Brain microvascular endothelial cell (primary cell): Measurements from ENCODE around the gene HDAC9.

Experiments
- DNase-seq: peaks from one replicate; pipeline ENCODE4 v3.0.0-alpha.2; 2020
- H3K27ac ChIP-seq: fragments of 250-450 bp; sonication (Bioruptor Pico); 2 replicates; pipeline ENCODE4 v1.5.1; 2020; ENCODE audit warnings: mild to moderate bottlenecking, moderate library complexity
- H3K27me3 ChIP-seq: fragments of 250-450 bp; sonication (Bioruptor Pico); replicated peaks from 2 replicates; pipeline ENCODE4 v1.5.1; 2020; ENCODE audit warnings: mild to moderate bottlenecking
- H3K36me3 ChIP-seq: fragments of 250-450 bp; sonication (Bioruptor Pico); replicated peaks from 2 replicates; pipeline ENCODE4 v1.5.1; 2020; ENCODE audit warnings: mild to moderate bottlenecking
- H3K4me3 ChIP-seq: 2 replicates; pipeline ENCODE4 v1.5.1; 2011; ENCODE audit warnings: low read depth, mild to moderate bottlenecking, control low read depth, low read length, moderate library complexity
- CTCF ChIP-seq: IDR thresholded peaks from 2 replicates; pipeline ENCODE4 v1.5.1; 2011; ENCODE audit warnings: low read depth, mild to moderate bottlenecking, moderate library complexity, low read length, control low read depth, inconsistent platforms; ENCODE audit errors: missing control alignments
- in situ Hi-C: cut with HindIII; loops from 2 replicates; pipeline ENCODE4 v1.10.0; 2017; ENCODE audit warnings: low sequenced_read_pairs, low pct_ligation_motif_present

The HDAC9 gene

GRCh38 chr7:18468795-18469194 lies 26.8 kb upstream of the HDAC9 start:
- no peak overlapping the region for H3K27ac ChIP-seq
- DNase-seq, result no peak
- H3K27me3 ChIP-seq, result no peaks in the 10 kb centered on the region
- TF ChIP-seq CTCF, result no peak
- H3K36me3 ChIP-seq, result no peaks in the 10 kb centered on the region
- H3K4me3 ChIP-seq, result no peak overlapping the region
- in situ Hi-C loops, result no loop called here

GRCh38 chr7:18469316-18469715 lies 26.2 kb upstream of the HDAC9 start:
- Histone ChIP-seq H3K27me3 (no peaks in the 10 kb centered on the region), H3K4me3 (no peak overlapping the region), H3K36me3 (no peaks in the 10 kb centered on the region), H3K27ac (no peak overlapping the region)
- in situ Hi-C loops, result no loop called here
- TF ChIP-seq CTCF, result no peak
- no peak for DNase-seq

GRCh38 chr7:18471476-18472160 lies 23.9 kb upstream of the HDAC9 start:
- Histone ChIP-seq H3K27ac (no peak overlapping the region), H3K27me3 (no peaks in the 10 kb centered on the region), H3K4me3 (no peak overlapping the region), H3K36me3 (no peaks in the 10 kb centered on the region)
- in situ Hi-C loops, result no loop called here
- no peak for TF ChIP-seq CTCF
- DNase-seq, result no peak

- in situ Hi-C loops, result no loop called here
- no peak overlapping the region for H3K4me3 ChIP-seq
- no peak for DNase-seq
- no peak for TF ChIP-seq CTCF
- H3K27me3 ChIP-seq, result no peaks in the 10 kb centered on the region
- H3K36me3 ChIP-seq, result no peaks in the 10 kb centered on the region
- no peak overlapping the region for H3K27ac ChIP-seq
These were observed 23.4 kb upstream of the HDAC9 start for GRCh38 chr7:18472161-18472483.

GRCh38 chr7:18473119-18473518 lies 22.4 kb upstream of the HDAC9 start:
- DNase-seq, result no peak
- no peak overlapping the region for H3K4me3 ChIP-seq
- in situ Hi-C loops, result no loop called here
- no peaks in the 10 kb centered on the region for H3K27me3 ChIP-seq
- TF ChIP-seq CTCF, result no peak
- H3K36me3 ChIP-seq, result no peaks in the 10 kb centered on the region
- H3K27ac ChIP-seq, result no peak overlapping the region

GRCh38 chr7:18474944-18475343 lies 20.6 kb upstream of the HDAC9 start:
- no peak for TF ChIP-seq CTCF
- H3K36me3 ChIP-seq, result no peaks in the 10 kb centered on the region
- no peak overlapping the region for H3K27ac ChIP-seq
- H3K27me3 ChIP-seq, result no peaks in the 10 kb centered on the region
- H3K4me3 ChIP-seq, result no peak overlapping the region
- no peak for DNase-seq
- in situ Hi-C loops, result no loop called here
